Retinal pigment epithelial cell (primary cell): ENCODE measurements around the gene ITM2C.

ENCODE experiments used
- DNase-seq: peaks from one replicate; pipeline ENCODE4 v3.0.0-alpha.2; 2010; ENCODE audit warnings: low read depth
- H3K4me3 ChIP-seq: 2 replicates; pipeline ENCODE4 v1.5.1; 2011; ENCODE audit warnings: mild to moderate bottlenecking, low read length, control low read depth, moderate library complexity
- CTCF ChIP-seq: conservative IDR thresholded peaks from 2 replicates; pipeline ENCODE4 v1.5.1; 2011; ENCODE audit warnings: low read depth, low read length, control low read depth, inconsistent platforms

Gene ITM2C

DNA sequence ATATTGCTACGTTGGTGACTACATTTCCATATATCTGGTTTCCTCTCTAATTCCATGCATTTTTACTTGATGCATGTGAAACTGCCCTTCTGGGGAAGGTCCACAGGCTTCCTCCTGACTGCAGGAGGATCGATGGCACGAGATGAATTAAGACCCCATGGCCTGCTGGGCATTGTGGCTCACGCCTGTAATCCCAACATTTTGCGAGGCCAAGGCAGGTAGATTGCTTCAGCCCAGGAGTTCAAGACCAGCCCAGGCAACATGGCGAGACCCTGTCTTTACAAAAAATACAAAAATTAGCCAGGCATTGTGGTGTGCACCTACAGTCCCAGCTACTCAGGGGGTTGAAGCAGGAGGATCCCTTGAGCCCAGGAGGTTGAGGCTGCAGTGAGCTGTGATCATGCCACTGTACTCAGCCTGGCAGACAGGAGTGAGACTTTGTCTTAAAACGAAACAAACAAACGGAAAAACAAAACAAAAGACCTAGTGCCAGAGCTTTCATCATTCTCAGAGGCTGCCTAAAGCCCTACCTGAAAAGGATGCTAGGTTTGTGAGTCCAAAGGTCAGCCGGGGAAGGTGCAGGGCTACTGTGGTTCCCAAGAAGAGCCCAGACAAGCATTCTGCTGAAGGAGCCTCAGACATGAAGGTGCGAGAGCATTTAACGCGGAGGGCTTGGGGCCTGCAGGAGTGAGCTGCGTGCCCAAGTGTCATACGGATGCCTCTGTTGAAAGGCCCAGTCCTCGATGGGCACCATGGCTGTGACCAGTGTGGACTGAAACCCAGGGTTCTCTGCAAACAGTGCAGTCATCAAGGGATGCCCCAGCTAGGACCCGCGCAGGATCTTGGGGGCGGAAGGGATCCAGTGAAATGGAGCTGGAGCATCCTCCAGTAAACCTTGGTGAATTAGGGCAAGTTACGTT lies 38.7 kb downstream of the ITM2C start:
- TF ChIP-seq CTCF, result no peak
- H3K4me3 ChIP-seq, result no peak overlapping the region
- no peak for DNase-seq

DNA sequence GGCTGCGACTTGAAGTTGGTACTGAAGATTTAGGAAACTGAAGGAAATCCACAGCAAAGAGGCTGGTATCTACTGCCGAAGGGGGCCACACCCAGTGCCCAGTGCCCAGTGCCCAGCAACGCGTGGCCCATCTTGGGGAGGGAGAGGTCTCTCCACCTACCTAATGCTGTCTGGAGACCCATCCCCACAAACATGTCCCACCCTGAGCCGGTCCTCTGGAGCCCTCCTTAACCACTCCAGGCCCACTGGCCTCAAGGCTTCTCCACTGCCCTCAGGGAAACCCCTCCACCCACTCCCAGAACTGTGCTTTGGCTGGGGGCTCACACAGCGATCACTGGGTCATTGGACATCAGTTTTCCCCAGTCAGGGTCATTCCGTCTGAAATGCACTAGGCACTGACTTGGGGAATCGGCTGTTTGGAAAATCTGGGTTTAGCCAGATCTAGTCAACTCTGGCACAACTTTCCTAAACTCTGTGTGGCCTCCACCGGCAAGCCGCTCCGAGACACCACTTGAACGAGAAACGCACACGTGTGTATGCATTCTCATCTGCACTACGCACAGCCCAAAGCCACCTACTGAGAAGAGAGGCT lies 40.2 kb downstream of the ITM2C start:
- no peak for TF ChIP-seq CTCF
- no peak for DNase-seq
- H3K4me3 ChIP-seq, result no peak overlapping the region

GRCh38 chr2:230905448-230906421 lies 41.0 kb downstream of the ITM2C start:
- DNase-seq, result no peak
- no peak overlapping the region for H3K4me3 ChIP-seq
- no peak for TF ChIP-seq CTCF

GRCh38 chr2:230906471-230907230 lies 41.9 kb downstream of the ITM2C start:
- no peak for TF ChIP-seq CTCF
- DNase-seq, result no peak
- no peak overlapping the region for H3K4me3 ChIP-seq

DNA sequence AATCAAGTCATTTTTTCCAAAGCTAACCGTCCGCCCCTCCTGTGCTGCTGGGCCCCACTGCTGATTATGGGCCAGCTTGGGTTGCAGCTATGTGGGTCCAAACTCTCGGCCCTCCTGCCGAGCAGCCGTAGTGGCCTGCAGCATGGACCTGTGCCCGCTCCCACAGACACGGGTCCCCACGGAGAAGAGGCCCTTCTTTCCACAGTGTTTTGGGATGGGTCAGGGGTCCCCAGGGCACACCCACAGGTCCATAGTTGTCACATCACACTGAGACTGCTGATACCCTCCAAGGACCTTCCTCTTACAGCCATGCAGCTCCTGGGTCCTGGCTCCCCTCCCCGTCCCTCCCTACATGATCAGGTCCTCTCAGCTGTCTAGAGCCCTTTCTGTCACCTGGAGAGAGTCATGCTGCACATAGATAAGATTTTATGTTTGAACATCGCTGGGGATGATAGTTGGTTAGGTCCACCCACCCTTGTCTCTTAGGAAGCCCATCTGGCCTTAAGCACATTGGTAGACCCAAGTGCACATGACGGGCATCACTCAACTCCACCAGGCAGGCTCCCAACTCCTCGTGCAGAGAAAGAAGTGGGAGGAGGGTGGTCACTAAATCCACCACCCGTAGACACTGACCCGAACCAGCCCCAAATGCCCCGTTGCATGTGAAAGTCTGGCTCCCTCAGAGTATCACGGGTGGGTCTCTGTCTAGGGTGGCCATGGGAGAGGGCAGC lies 42.8 kb downstream of the ITM2C start:
- TF ChIP-seq CTCF, result no peak
- H3K4me3 ChIP-seq, result no peak overlapping the region
- DNase-seq, result no peak
